HCT116 (cell line): ENCODE measurements around the gene RIPOR2.

Source experiments
- ATF3 ChIP-seq: IDR thresholded peaks from 2 replicates; pipeline ENCODE4 v1.6.1; 2012
- CBX3 ChIP-seq: IDR thresholded peaks from 2 replicates; pipeline ENCODE4 v1.6.1; 2012; ENCODE audit warnings: low read depth
- CTCF ChIP-seq, 3 experiments: fragments of 200-600 bp in 1 of 3; sonication (generic) in 1 of 3; IDR thresholded peaks in 2 of 3; conservative IDR thresholded peaks in 1 of 3; 2 replicates each; pipeline ENCODE4 v1.5.1; 2012 to 2017; ENCODE audit warnings: low read depth in 2 of 3, low read length in 2 of 3, antibody characterized with exemption in 1 of 3, borderline replicate concordance in 1 of 3, control low read depth in 1 of 3, mild to moderate bottlenecking in 1 of 3, mixed read lengths in 1 of 3, mixed run types in 1 of 3, moderate library complexity in 1 of 3; ENCODE audit not compliant: insufficient read depth in 1 of 3
- EGR1 ChIP-seq: IDR thresholded peaks from 2 replicates; pipeline ENCODE4 v1.6.1; 2012; ENCODE audit warnings: low read depth
- EZH2 ChIP-seq: fragments of 200-600 bp; sonication (generic); IDR thresholded peaks from 2 replicates; pipeline ENCODE4 v1.6.1; 2017; ENCODE audit warnings: antibody characterized with exemption, mixed run types
- EZH2phosphoT487 ChIP-seq: fragments of 200-600 bp; IDR thresholded peaks from 2 replicates; pipeline ENCODE4 v1.6.1; 2018; ENCODE audit warnings: antibody characterized with exemption, borderline replicate concordance
- JUND ChIP-seq: IDR thresholded peaks from 2 replicates; pipeline ENCODE4 v1.6.1; 2012
- POLR2A ChIP-seq: IDR thresholded peaks from 2 replicates; pipeline ENCODE4 v1.7.0; 2011; ENCODE audit warnings: borderline replicate concordance; ENCODE audit not compliant: insufficient read depth, insufficient read length; ENCODE audit errors: extremely low read depth
- RAD21 ChIP-seq: IDR thresholded peaks from 2 replicates; pipeline ENCODE4 v1.6.1; 2012; ENCODE audit warnings: low read depth, mild to moderate bottlenecking
- SRF ChIP-seq: IDR thresholded peaks from 2 replicates; pipeline ENCODE4 v1.6.1; 2012; ENCODE audit warnings: low read depth
- TCF7L2 ChIP-seq: IDR thresholded peaks from 2 replicates; pipeline ENCODE4 v1.7.0; 2011; ENCODE audit warnings: borderline replicate concordance, inconsistent platforms; ENCODE audit not compliant: insufficient read depth, insufficient read length; ENCODE audit errors: extremely low read depth
- YY1 ChIP-seq: IDR thresholded peaks from 2 replicates; pipeline ENCODE4 v1.6.1; 2011; ENCODE audit warnings: low read length, low read depth, moderate library complexity, mild to moderate bottlenecking; ENCODE audit not compliant: insufficient replicate concordance; ENCODE audit errors: extremely low read depth
- ZFX ChIP-seq: fragments of 450-650 bp; IDR thresholded peaks from 2 replicates; pipeline ENCODE4 v1.6.1; 2017
- TF ChIP-seq, protein P1 (sequence below): IDR thresholded peaks from 2 replicates; pipeline ENCODE4 v1.6.1; 2012

- no peak for TF ChIP-seq POLR2A
- TF ChIP-seq EZH2 = no peak
- TF ChIP-seq RAD21 = no peak
- TF ChIP-seq CTCF (IDR thresholded peaks at IDR 0.05 in 2 of 3, conservative IDR thresholded peaks at IDR 0.05 in 1 of 3; ENCODE audit: borderline replicate concordance in 1 of 3, insufficient read depth in 1 of 3, low read depth in 2 of 3, low read length in 2 of 3) = no peak
- no peak for TF ChIP-seq ZFX
- no peak for TF ChIP-seq EZH2phosphoT487
- TF ChIP-seq, protein P1, sequence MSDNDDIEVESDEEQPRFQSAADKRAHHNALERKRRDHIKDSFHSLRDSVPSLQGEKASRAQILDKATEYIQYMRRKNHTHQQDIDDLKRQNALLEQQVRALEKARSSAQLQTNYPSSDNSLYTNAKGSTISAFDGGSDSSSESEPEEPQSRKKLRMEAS = no peak
- no peak for TF ChIP-seq SRF
- no peak for TF ChIP-seq ATF3
- no peak for TF ChIP-seq TCF7L2
- no peak for TF ChIP-seq EGR1
- TF ChIP-seq JUND = no peak
- no peak for TF ChIP-seq YY1
- no peak for TF ChIP-seq CBX3
These were observed 9.6 kb downstream of the RIPOR2 start for GRCh38 chr6:24926192-24926591.
